Measurements from ENCODE around the gene ACVR1.

GRCh38 chr2:157822993-157823392 is 53.1 kb downstream of the ACVR1 start:
- TF ChIP-seq POLR2A (IDR thresholded peaks at IDR 0.05), result no peak
- TF ChIP-seq, protein P1, sequence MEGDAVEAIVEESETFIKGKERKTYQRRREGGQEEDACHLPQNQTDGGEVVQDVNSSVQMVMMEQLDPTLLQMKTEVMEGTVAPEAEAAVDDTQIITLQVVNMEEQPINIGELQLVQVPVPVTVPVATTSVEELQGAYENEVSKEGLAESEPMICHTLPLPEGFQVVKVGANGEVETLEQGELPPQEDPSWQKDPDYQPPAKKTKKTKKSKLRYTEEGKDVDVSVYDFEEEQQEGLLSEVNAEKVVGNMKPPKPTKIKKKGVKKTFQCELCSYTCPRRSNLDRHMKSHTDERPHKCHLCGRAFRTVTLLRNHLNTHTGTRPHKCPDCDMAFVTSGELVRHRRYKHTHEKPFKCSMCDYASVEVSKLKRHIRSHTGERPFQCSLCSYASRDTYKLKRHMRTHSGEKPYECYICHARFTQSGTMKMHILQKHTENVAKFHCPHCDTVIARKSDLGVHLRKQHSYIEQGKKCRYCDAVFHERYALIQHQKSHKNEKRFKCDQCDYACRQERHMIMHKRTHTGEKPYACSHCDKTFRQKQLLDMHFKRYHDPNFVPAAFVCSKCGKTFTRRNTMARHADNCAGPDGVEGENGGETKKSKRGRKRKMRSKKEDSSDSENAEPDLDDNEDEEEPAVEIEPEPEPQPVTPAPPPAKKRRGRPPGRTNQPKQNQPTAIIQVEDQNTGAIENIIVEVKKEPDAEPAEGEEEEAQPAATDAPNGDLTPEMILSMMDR (IDR thresholded peaks at IDR 0.05), result no peak
